Measurements from ENCODE around the gene CNNM4. TPM values are rescaled to one million over a fixed set of nuclear protein-coding genes. Genes with fewer than 3 reads are reported as not detected.

CNNM4 gene
- total RNA-seq, 4 donors from 2014 or later, result 0.77 to 8.2 (median 4.7) TPM

DNA sequence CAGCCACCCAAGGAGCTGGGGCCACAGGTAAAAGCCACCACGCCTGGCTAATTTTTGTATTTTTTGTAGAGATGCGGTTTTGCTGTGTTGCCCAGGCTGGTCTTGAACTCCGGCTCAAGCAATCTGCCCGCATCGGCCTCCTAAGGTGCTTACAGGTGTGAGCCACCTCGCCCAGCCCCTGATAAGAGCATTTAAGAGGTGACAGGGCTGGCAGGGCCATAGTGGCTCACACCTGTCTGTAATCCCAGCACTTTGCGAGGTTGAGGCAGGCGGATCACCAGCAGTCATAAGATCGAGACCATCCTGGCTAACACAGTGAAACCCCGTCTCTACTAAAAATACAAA lies 46.4 kb downstream of the CNNM4 start:
- Histone ChIP-seq H3K4me1 (no peaks in the 10 kb centered on the region), H3K4me3 (no peak overlapping the region), H3K27ac (no peak overlapping the region), H3K36me3 (no peaks in the 10 kb centered on the region), H3K27me3 (no peaks in the 10 kb centered on the region), H3K9me3 (no peaks in the 10 kb centered on the region)
- intact Hi-C loops (cut with DNase I; ENCODE audit: low total_unique reads), result no loop called here
- no peak for TF ChIP-seq POLR2A (IDR thresholded peaks at IDR 0.05)
- no peak for TF ChIP-seq CTCF (IDR thresholded peaks at IDR 0.05)
- DNase-seq, result no peak

GRCh38 chr2:96808176-96808837 lies 47.6 kb downstream of the CNNM4 start:
- Histone ChIP-seq H3K27me3 (no peaks in the 10 kb centered on the region), H3K36me3 (no peaks in the 10 kb centered on the region), H3K4me1 (no peaks in the 10 kb centered on the region), H3K4me3 (no peak overlapping the region), H3K27ac (no peak overlapping the region), H3K9me3 (no peaks in the 10 kb centered on the region)
- TF ChIP-seq POLR2A (IDR thresholded peaks at IDR 0.05), result no peak
- TF ChIP-seq CTCF (IDR thresholded peaks at IDR 0.05), result no peak
- no peak for DNase-seq
- intact Hi-C loops (cut with DNase I; ENCODE audit: low total_unique reads), result no loop called here

- no peaks in the 10 kb centered on the region for H3K36me3 ChIP-seq
- H3K27me3 ChIP-seq, result no peaks in the 10 kb centered on the region
- H3K9me3 ChIP-seq, result no peaks in the 10 kb centered on the region
- intact Hi-C loops (cut with DNase I; ENCODE audit: low total_unique reads), result no loop called here
- H3K4me1 ChIP-seq, result no peaks in the 10 kb centered on the region
- DNase-seq, result no peak
- no peak overlapping the region for H3K4me3 ChIP-seq
- H3K27ac ChIP-seq, result no peak overlapping the region
- no peak for TF ChIP-seq POLR2A (IDR thresholded peaks at IDR 0.05)
- TF ChIP-seq CTCF (IDR thresholded peaks at IDR 0.05), result no peak
Measured at GRCh38 chr2:96809216-96809882, 48.6 kb downstream of the CNNM4 start.

DNA sequence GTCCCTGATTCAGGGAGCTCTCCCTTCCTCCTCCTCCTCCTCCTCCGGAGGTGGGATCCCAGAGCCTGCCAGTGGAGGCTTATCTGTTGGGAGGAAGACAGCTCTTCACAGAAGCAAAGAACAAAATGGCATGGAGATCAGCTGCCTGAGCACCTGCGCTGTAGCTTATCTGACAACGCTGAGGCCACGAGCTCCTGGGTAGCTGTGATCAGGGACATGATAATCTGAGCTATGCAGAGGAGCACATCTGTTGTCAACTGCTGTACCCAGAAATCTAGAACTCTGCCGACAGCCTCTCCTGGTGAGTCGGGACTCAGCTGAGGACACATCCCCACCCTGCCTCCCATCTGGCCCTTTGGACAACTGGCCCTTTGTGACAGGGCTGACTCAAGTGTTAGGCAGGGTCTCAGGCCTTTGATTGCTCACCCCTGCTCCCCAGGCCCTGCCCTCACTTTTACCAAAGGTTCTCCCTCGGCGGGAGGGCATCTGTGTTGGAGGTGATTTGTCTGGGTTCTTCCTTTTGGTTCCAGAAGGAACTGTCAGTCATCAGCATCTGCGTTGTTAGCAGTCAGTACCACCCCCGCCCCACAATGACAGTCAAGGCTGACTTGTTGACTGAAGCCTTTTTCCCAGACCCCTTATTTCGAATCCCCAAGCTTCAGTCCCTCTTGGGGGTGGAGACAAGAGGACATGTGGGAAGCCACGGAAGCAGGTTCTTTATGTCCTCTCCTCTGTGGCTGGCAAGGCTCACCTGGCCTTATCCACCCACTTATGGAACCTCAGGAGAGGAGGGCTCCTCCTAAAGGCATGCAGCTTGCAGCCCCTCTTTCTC lies 49.5 kb downstream of the CNNM4 start:
- Histone ChIP-seq H3K27ac (no peak overlapping the region), H3K27me3 (no peaks in the 10 kb centered on the region), H3K4me3 (no peak overlapping the region), H3K9me3 (no peaks in the 10 kb centered on the region), H3K36me3 (no peaks in the 10 kb centered on the region), H3K4me1 (no peaks in the 10 kb centered on the region)
- no peak for DNase-seq
- intact Hi-C loops (cut with DNase I; ENCODE audit: low total_unique reads), result loop anchor here (10.0 kb wide), 1 partner anchor 45 kb away; the partner anchor contains the start of gene CNNM4
- TF ChIP-seq POLR2A (IDR thresholded peaks at IDR 0.05), result no peak
- TF ChIP-seq CTCF (IDR thresholded peaks at IDR 0.05), result no peak

DNA sequence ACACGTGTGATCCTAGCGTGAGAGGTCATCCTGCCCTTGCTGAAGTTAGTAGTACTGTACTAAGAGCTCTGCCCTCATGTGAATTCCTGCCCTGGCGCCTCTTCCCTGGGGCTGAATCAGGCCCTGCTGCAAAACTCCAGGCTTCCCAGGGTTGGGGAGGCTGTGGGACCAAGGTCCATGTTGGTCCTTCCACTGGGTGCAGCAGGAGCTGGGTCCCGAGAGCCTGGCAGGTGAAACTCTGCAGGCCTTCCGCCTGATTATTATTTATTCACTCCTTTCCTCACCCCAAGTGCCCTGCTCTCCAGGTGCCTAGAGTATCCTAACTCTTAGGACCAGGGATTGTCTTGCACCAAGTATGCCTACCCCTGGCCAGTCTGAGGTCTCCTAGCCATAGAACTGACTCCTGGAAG lies 50.1 kb downstream of the CNNM4 start:
- Histone ChIP-seq H3K27me3 (no peaks in the 10 kb centered on the region), H3K36me3 (no peaks in the 10 kb centered on the region), H3K4me3 (no peak overlapping the region), H3K9me3 (no peaks in the 10 kb centered on the region), H3K4me1 (no peaks in the 10 kb centered on the region), H3K27ac (no peak overlapping the region)
- DNase-seq, result no peak
- no peak for TF ChIP-seq POLR2A (IDR thresholded peaks at IDR 0.05)
- TF ChIP-seq CTCF (IDR thresholded peaks at IDR 0.05), result no peak
- intact Hi-C loops (cut with DNase I; ENCODE audit: low total_unique reads), result loop anchor here (10.0 kb wide), 1 partner anchor 46 kb away; the partner anchor contains the start of gene CNNM4
